HG03139 (cell line): ENCODE measurements around the gene KIF1B.
A peak's percentile ranks its signal among the peaks of the same experiment; 100 is the strongest.
"Not testable (repeated sequence)": the region's sequence is repeated elsewhere in the genome, so short reads cannot be mapped to it uniquely, and the experiment has no call there.

Experiments used
- ATAC-seq: cut with Tn5 transposase; IDR thresholded peaks from one replicate; pipeline ENCODE4 v1.9.1; 2021; ENCODE audit not compliant: unreplicated experiment

KIF1B gene

GRCh38 chr1:10383630-10384029, 173.3 kb downstream of the KIF1B start:
- ATAC-seq = no peak

GRCh38 chr1:10384219-10384618, 173.8 kb downstream of the KIF1B start:
- ATAC-seq = no peak

DNA sequence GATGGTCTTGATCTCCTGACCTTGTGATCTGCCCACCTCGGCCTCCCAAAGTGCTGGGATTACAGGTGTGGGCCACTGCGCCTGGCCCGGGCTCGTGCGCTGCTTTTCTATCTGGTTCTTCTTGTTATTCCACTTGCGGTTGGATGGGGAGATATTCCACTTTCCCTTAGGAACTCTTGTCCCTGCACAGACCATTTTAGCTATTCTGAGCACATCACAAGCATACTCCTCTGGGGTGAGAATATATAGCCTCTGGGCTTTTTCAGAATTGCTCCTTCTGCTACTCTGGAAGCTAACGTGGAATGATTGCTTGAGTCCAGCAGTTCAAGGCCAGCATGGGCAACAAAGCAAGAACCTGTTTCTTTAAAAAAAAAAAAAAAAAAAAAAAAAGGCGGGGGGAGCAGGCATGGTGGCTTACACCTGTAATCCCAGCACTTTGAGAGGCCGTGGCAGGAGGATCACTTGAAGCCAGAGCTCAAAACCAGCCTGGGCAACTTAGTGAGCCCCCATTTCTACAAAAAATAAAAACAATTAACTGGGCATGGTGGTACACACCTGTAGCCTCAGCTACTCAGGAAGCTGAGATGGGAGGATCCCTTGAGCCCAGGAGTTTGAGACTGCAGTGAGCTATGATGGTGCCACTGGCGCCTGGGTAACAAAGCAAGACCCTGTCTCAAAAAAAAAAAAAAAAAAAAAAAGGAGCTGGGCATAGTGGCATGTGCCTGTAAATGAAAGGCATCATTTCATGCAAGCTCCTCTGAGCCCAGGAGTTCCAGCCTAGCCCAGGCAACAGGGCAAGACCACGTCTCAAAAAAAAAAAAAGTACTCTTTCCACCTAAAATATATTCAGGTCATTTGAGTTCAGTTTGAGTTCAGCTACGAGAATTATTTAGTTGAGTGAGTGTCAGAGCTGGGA, 176.6 kb downstream of the KIF1B start:
- ATAC-seq = no peak

- ATAC-seq = no peak
Measured at GRCh38 chr1:10387677-10388386, 177.5 kb downstream of the KIF1B start.

GRCh38 chr1:10388387-10388715, 178.0 kb downstream of the KIF1B start:
- no peak for ATAC-seq

DNA sequence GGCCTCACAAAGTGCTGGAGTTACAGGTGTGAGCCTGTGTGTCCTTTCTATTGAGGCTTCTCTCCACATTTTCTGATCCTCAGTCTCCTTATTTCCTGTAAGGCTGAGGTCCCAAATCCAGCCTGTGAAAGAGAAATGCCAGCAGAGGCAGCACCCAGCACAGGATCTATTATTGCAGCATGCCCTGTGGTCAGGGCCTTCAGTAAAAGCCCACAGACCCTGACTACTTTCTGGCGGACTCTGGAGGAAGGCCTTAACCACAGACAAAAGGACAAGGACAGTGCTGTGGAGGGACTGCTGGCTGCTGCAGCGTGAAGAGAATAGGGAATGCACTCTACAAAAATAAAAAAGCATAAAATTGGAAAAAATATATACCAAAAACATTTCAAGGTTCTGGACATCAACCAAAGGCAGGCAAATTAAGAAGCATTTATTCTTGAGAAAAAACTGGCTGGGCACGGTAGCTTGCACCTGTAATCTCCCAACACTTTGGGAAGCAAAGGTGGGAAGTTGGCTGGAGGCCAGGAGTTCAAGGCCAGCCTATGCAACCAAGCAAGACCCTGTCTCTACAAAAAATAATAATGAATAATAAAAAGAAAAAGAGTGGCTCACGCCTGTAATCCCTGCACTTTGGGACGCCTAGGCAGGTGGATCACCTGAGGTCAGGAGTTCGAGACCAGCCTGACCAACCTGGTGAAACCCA, 179.1 kb downstream of the KIF1B start:
- no peak for ATAC-seq

DNA sequence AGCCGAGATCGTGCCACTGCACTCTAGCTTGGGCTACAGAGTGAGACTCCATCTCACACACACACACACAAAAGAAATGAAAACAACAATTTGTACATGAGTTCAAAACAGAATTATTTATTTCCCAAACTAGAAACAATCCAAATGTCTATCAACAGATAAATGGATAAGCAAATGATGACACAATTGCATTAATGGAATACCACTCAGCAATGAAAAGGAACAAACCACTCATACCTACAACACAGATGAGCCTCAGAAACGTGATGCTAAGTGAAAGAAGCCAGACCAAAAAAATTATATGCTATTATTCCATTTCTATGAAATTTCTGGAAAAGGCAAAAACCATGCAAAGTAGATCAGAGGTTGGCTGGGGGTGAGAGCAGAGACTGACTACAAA, 186.5 kb downstream of the KIF1B start:
- no peak for ATAC-seq

DNA sequence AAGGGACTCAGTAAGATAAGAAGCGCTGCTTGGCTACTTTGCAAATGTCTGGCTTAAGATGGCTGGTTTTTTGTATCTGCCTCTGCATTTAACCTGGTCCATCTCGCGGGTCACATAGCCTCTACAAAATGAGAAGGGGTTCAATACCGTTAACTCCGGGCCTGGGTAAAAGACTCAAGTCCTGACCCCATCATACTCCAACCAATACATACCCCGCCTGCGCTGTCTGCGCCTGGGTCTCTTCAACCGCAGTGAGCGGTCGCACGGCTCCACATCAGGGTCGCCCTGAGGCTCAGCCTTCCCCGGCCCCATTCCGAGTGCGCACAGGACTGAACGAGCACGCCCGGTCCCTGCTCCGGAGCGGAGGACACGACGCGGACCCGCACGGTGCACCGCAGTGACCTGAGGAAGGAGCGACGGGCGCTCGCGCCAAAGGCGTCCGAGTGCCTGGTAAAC, 187.9 kb downstream of the KIF1B start:
- ATAC-seq = no peak

GRCh38 chr1:10398734-10399443, 188.5 kb downstream of the KIF1B start, which contains the start of gene PGD:
PGD (plus strand) TSS chr1:10399064; CDS start chr1:10399118, 54 bp downstream.
- ATAC-seq = peak; percentile 94

GRCh38 chr1:10399444-10399941, 189.1 kb downstream of the KIF1B start:
- no peak for ATAC-seq

GRCh38 chr1:10400013-10400412, 189.6 kb downstream of the KIF1B start:
- no peak for ATAC-seq

- ATAC-seq = no peak
Measured at GRCh38 chr1:10401281-10401680, 190.9 kb downstream of the KIF1B start.

GRCh38 chr1:10402729-10403274, 192.4 kb downstream of the KIF1B start:
- no peak for ATAC-seq

GRCh38 chr1:10407201-10407600, 196.8 kb downstream of the KIF1B start:
- no peak for ATAC-seq

DNA sequence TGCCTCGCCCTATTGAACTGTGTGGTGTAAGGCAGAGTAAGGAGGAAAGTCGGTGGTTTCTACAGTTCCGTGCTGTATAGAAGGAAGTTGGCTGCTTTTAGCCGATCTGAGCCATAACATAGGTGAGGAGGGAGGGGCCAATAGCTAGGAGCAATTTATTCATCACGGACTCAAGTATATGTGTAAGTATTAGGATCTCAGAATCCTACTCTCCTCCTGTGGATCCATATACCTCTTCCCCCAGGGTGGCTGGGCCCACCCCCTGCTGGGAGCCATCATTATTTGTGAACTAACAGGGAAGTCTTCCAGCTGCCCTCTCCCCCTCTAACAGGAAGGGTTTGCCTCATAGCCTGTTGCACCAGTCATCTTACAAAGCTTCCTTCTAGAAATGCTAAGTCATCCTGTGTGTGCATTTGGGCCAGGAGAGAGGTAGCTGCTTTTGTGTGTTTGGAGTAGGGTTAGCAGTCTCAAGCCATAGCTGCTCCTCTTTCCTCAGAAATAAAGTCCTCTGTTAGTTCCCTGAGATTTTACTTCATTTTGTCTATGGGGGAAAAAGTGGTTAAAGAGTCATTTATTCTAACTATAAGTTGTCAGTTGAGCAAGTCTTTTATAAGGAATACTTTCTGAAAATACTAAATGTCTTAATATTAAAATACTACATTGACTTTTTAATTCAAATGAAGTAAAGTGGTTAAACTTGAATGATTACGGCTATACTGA, 205.0 kb downstream of the KIF1B start:
- ATAC-seq = no peak

DNA sequence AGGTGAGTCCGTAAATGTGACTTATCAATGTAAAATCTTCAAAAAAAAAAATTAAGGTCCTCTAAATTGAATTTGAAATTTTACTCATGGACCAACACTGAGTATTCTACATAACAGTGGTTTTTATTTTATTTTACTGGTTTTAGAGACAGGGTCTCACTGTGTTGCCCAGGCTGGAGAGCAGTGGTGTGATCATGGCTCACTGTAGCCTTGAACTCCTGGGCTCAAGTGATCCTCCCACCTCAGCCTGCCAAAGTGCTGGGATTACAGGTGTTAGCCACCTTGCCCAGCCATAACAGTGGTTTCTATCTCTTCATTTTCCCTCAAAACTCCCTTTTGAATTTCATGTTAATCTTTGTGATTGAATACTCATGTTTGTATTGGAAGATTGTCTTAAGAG, 205.6 kb downstream of the KIF1B start:
- not testable (repeated sequence) for ATAC-seq

- ATAC-seq = not testable (repeated sequence)
Measured at GRCh38 chr1:10418741-10419140, 208.4 kb downstream of the KIF1B start.

DNA sequence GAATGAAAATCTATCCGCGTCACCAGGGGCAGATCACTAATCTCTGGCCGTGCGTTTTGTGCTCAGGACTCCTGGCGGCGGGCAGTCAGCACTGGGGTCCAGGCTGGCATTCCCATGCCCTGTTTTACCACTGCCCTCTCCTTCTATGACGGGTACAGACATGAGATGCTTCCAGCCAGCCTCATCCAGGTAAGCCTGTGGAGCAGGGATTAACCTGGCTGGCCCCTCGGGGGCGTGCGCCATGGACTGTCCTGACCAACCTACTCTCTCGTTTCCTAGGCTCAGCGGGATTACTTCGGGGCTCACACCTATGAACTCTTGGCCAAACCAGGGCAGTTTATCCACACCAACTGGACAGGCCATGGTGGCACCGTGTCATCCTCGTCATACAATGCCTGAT, 209.0 kb downstream of the KIF1B start:
- no peak for ATAC-seq

- ATAC-seq = no peak
Measured at GRCh38 chr1:10421637-10422036, 211.3 kb downstream of the KIF1B start.

- no peak for ATAC-seq
Measured at GRCh38 chr1:10424034-10424433, 213.7 kb downstream of the KIF1B start.
